Esophagus muscularis mucosa (tissue), 4 donors: ENCODE measurements around the gene NTM. TPM values are rescaled to one million over a fixed set of nuclear protein-coding genes. Genes with fewer than 3 reads are reported as not detected.

Source experiments
- DNase-seq: peaks from one replicate; pipeline ENCODE4 v3.0.0-alpha.2; 2017; ENCODE audit errors: extremely low spot score
- H3K27ac ChIP-seq, 4 donors: fragments of 200-600 bp; sonication (generic); replicated peaks in 1 of 4; 1 replicate in 3 of 4; 2 replicates in 1 of 4; pipeline ENCODE4 v1.5.1; 2016 to 2019; ENCODE audit warnings: mild to moderate bottlenecking in 1 of 4
- H3K27me3 ChIP-seq, 4 donors: fragments of 200-600 bp; sonication (generic); one replicate each; pipeline versions ENCODE4 v1.5.1 to v1.6.0; 2016 to 2019
- H3K36me3 ChIP-seq, 4 donors: fragments of 200-600 bp; sonication (generic); one replicate each; pipeline ENCODE4 v1.5.1; 2016 to 2019
- H3K4me1 ChIP-seq, 4 donors: fragments of 200-600 bp; sonication (generic); one replicate each; pipeline ENCODE4 v1.5.1; 2016 to 2019
- H3K4me3 ChIP-seq, 4 donors: fragments of 200-600 bp; sonication (generic); 1 replicate in 2 of 4; 2 replicates in 2 of 4; pipeline ENCODE4 v1.5.1; 2016 to 2019; ENCODE audit warnings: mild to moderate bottlenecking in 4 of 4, moderate library complexity in 1 of 4
- H3K9me3 ChIP-seq, 4 donors: fragments of 200-600 bp; sonication (generic); 1 replicate in 3 of 4; 2 replicates in 1 of 4; pipeline ENCODE4 v1.5.1; 2016 to 2019
- CTCF ChIP-seq, 3 experiments: fragments of 200-600 bp in 2 of 3; fragments of 450-650 bp in 1 of 3; sonication (generic) in 2 of 3; IDR thresholded peaks; one replicate each; pipeline ENCODE4 v1.5.1; 2017 to 2019; ENCODE audit warnings: antibody characterized with exemption in 3 of 3, mild to moderate bottlenecking in 2 of 3, moderate library complexity in 1 of 3
- EP300 ChIP-seq: sonication (generic); formaldehyde crosslinking; IDR thresholded peaks from one replicate; pipeline ENCODE4 v1.6.1; 2017; ENCODE audit warnings: antibody characterized with exemption
- POLR2A ChIP-seq: fragments of 450-650 bp; IDR thresholded peaks from one replicate; pipeline ENCODE4 v1.6.1; 2017; ENCODE audit warnings: antibody characterized with exemption, moderate library complexity, mild to moderate bottlenecking, low read depth
- POLR2AphosphoS5 ChIP-seq, 2 donors: sonication (generic); formaldehyde crosslinking; IDR thresholded peaks; one replicate each; pipeline ENCODE4 v1.6.1; 2017; ENCODE audit warnings: antibody characterized with exemption in 2 of 2
- WGBS: methylation state at CpG from one replicate; pipeline ENCODE4 v1.1.5; 2018; 5-methylcytosine and 5-hydroxymethylcytosine counted together
- intact Hi-C: fragments of 100-400 bp; cut with DNase I; formaldehyde crosslinking; loops from one replicate; pipeline ENCODE4 v1.15.1; 2023
- total RNA-seq, 4 donors: library from RNA; depleted of rRNA; stranded (reverse); fragments of >200 nt; gene quantifications; one replicate each; pipeline versions ENCODE4 v1.1.0 to v1.2.1, GENCODE V29; 2016

Gene NTM
- total RNA-seq, 4 donors from 2014 or later = 5.6 to 25.3 (median 8.3) TPM

- peaks cover 0 to 29% (median 10%) of the 10 kb centered on the region in 4 donors for H3K4me1 ChIP-seq
- 71% methylated on average over 2 of the region's 2 CpGs for WGBS
- no peaks in the 10 kb centered on the region for H3K36me3 ChIP-seq
- intact Hi-C loops = no loop called here
- no peak overlapping the region for H3K27ac ChIP-seq
- no peak overlapping the region for H3K4me3 ChIP-seq
- H3K9me3 ChIP-seq = no peaks in the 10 kb centered on the region
- H3K27me3 ChIP-seq = no peaks in the 10 kb centered on the region
- TF ChIP-seq CTCF (IDR thresholded peaks at IDR 0.05) = no peak
- TF ChIP-seq EP300 = no peak
- no peak for TF ChIP-seq POLR2AphosphoS5 (IDR thresholded peaks at IDR 0.05)
- no peak for TF ChIP-seq POLR2A
- no peak for DNase-seq
These were observed 681.9 kb downstream of the NTM start for GRCh38 chr11:132052342-132052741.

GRCh38 chr11:132052904-132053303, 682.5 kb downstream of the NTM start:
- intact Hi-C loops = no loop called here
- WGBS = 97% methylated on average over 3 of the region's 3 CpGs
- Histone ChIP-seq H3K4me3 (no peak overlapping the region), H3K27ac (no peak overlapping the region), H3K27me3 (no peaks in the 10 kb centered on the region), H3K36me3 (no peaks in the 10 kb centered on the region), H3K9me3 (no peaks in the 10 kb centered on the region), H3K4me1 (peaks cover 0 to 27% (median 10%) of the 10 kb centered on the region in 4 donors)
- TF ChIP-seq CTCF (IDR thresholded peaks at IDR 0.05) = no peak
- TF ChIP-seq POLR2A = no peak
- TF ChIP-seq POLR2AphosphoS5 (IDR thresholded peaks at IDR 0.05) = no peak
- TF ChIP-seq EP300 = no peak
- DNase-seq = no peak

- WGBS = 27% methylated on average over 1 of the region's 1 CpG
- intact Hi-C loops = no loop called here
- no peak overlapping the region for H3K4me3 ChIP-seq
- no peaks in the 10 kb centered on the region for H3K9me3 ChIP-seq
- peaks cover 0 to 26% (median 10%) of the 10 kb centered on the region in 4 donors for H3K4me1 ChIP-seq
- TF ChIP-seq POLR2AphosphoS5 (IDR thresholded peaks at IDR 0.05) (no peak), EP300 (no peak), POLR2A (no peak), CTCF (IDR thresholded peaks at IDR 0.05) (no peak)
- H3K27ac ChIP-seq = no peak overlapping the region
- no peaks in the 10 kb centered on the region for H3K27me3 ChIP-seq
- H3K36me3 ChIP-seq = no peaks in the 10 kb centered on the region
- no peak for DNase-seq
These were observed 684.4 kb downstream of the NTM start for GRCh38 chr11:132054822-132055221.

GRCh38 chr11:132055296-132055695, 684.9 kb downstream of the NTM start:
- H3K36me3 ChIP-seq = no peaks in the 10 kb centered on the region
- no peak for DNase-seq
- no peaks in the 10 kb centered on the region for H3K27me3 ChIP-seq
- no peaks in the 10 kb centered on the region for H3K9me3 ChIP-seq
- TF ChIP-seq POLR2A (no peak), EP300 (no peak), POLR2AphosphoS5 (IDR thresholded peaks at IDR 0.05) (no peak), CTCF (IDR thresholded peaks at IDR 0.05) (no peak)
- 73% methylated on average over 6 of the region's 6 CpGs for WGBS
- no peak overlapping the region for H3K4me3 ChIP-seq
- peaks cover 0 to 22% (median 9%) of the 10 kb centered on the region in 4 donors for H3K4me1 ChIP-seq
- H3K27ac ChIP-seq = no peak overlapping the region
- intact Hi-C loops = no loop called here

GRCh38 chr11:132056689-132057088, 686.3 kb downstream of the NTM start:
- Histone ChIP-seq H3K4me3 (no peak overlapping the region), H3K9me3 (no peaks in the 10 kb centered on the region), H3K4me1 (peaks cover 0 to 14% (median 7%) of the 10 kb centered on the region in 4 donors), H3K27ac (no peak overlapping the region), H3K36me3 (no peaks in the 10 kb centered on the region), H3K27me3 (no peaks in the 10 kb centered on the region)
- intact Hi-C loops = no loop called here
- 55% methylated on average over 6 of the region's 6 CpGs for WGBS
- no peak for DNase-seq
- no peak for TF ChIP-seq CTCF (IDR thresholded peaks at IDR 0.05)
- TF ChIP-seq POLR2A = no peak
- TF ChIP-seq POLR2AphosphoS5 (IDR thresholded peaks at IDR 0.05) = no peak
- TF ChIP-seq EP300 = no peak
